ENCODE results near the gene CES3. TPM values are rescaled to one million over a fixed set of nuclear protein-coding genes. Genes with fewer than 3 reads are reported as not detected.
"Not testable (repeated sequence)": the region's sequence is repeated elsewhere in the genome, so short reads cannot be mapped to it uniquely, and the experiment has no call there.

Gene CES3
- total RNA-seq, 2 experiments from 2014 or later, result 1.1 to 1.3 TPM

DNA sequence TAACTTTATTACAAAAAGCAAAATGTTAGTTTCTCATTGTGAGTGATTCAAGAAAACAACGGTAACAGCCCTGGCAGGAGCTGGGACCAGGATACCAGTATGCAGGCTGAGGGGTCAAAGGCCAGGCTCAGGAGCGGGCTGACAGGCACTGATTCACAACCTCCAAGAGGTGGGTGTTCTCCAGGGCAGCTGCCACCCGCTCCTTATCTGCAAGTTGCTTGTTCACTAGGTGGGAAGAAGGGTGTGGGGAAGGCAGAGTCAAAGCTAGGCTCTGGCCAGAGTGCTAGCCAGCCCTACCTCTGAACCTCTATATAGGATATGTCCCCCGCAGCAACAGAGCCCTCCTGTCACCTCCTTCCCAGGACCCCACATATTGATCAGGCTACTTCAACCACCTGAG is 29.0 kb upstream of the CES3 start:
- Histone ChIP-seq H3K4me1 (ENCODE audit: insufficient read depth, low read length) (peaks cover 41% of the 10 kb centered on the region), H3K27me3 (ENCODE audit: control insufficient read depth in 1 of 2, insufficient read depth in 2 of 2, low read length in 2 of 2) (no peaks in the 10 kb centered on the region), H3K36me3 (ENCODE audit: insufficient read depth, low read length) (peaks cover 11% of the 10 kb centered on the region), H3K9me3 (ENCODE audit: control insufficient read depth in 1 of 2, insufficient read depth in 1 of 2, low read length in 2 of 2) (no peaks in the 10 kb centered on the region), H3K27ac (ENCODE audit: low read depth in 1 of 2, low read length in 2 of 2) (no peak overlapping the region), H3K4me3 (ENCODE audit: low read length) (no peak overlapping the region)
- POLR2A ChIA-PET, result interaction anchor here (0.7 kb wide), 1 partner anchor 101 kb away, joined by 3 read pairs; the partner anchor contains the start of gene NAE1
- H3K9me3 Mint-ChIP-seq, result no peaks in the 10 kb centered on the region
- intact Hi-C loops (cut with DNase I, micrococcal nuclease), result loop anchor here in 1 of 2 experiments (5.0 kb wide), 3 partner anchors 50 to 260 kb away; partner anchors contain the start of genes DYNC1LI2, E2F4, EXOC3L1 and PDP2
- H3K4me3 Mint-ChIP-seq, result peak overlapping the region; percentile 98
- TF ChIP-seq, protein P1, sequence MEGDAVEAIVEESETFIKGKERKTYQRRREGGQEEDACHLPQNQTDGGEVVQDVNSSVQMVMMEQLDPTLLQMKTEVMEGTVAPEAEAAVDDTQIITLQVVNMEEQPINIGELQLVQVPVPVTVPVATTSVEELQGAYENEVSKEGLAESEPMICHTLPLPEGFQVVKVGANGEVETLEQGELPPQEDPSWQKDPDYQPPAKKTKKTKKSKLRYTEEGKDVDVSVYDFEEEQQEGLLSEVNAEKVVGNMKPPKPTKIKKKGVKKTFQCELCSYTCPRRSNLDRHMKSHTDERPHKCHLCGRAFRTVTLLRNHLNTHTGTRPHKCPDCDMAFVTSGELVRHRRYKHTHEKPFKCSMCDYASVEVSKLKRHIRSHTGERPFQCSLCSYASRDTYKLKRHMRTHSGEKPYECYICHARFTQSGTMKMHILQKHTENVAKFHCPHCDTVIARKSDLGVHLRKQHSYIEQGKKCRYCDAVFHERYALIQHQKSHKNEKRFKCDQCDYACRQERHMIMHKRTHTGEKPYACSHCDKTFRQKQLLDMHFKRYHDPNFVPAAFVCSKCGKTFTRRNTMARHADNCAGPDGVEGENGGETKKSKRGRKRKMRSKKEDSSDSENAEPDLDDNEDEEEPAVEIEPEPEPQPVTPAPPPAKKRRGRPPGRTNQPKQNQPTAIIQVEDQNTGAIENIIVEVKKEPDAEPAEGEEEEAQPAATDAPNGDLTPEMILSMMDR (IDR thresholded peaks at IDR 0.05), result no peak
- peaks cover 9% of the 10 kb centered on the region for H3K27me3 Mint-ChIP-seq
- H3K27ac Mint-ChIP-seq, result peak overlapping the region; percentile 97
- DNase-seq, result no peak
- peaks cover 47% of the 10 kb centered on the region for H3K36me3 Mint-ChIP-seq (ENCODE audit: low read depth)
- CTCF ChIA-PET, result interaction anchor here (1.5 kb wide), 1 partner anchor 37 kb away, joined by 3 read pairs; no protein-coding TSS in a partner anchor
- H3K4me1 Mint-ChIP-seq (ENCODE audit: low read depth), result peaks cover 55% of the 10 kb centered on the region
- no peak for ATAC-seq (ENCODE audit: poor library complexity)

DNA sequence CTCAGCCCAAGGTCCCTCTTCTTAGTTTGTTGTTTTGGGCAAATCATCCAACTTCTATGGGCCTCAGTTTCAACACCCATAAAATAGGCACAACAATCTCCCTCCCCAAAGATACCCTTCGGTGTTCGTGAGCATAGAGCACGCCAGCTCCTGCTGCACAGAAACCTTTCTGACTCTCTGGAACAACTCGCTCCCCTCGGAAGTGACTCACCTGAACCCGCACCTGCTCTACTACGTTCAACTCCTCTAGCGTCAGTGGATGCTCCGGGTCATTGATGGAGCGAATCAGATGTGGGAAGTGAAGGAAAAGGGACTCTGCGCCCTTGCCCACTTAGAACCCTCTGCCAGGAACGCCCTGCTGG is 27.3 kb upstream of the CES3 start:
- H3K36me3 Mint-ChIP-seq (ENCODE audit: low read depth), result peaks cover 63% of the 10 kb centered on the region
- TF ChIP-seq, protein P1 (IDR thresholded peaks at IDR 0.05), result no peak
- CTCF ChIA-PET, result interaction anchor here (1.3 to 1.8 kb wide), 2 partner anchors 38 to 103 kb away, joined by 3 to 4 read pairs; partner anchors contain the start of gene NAE1

DNA sequence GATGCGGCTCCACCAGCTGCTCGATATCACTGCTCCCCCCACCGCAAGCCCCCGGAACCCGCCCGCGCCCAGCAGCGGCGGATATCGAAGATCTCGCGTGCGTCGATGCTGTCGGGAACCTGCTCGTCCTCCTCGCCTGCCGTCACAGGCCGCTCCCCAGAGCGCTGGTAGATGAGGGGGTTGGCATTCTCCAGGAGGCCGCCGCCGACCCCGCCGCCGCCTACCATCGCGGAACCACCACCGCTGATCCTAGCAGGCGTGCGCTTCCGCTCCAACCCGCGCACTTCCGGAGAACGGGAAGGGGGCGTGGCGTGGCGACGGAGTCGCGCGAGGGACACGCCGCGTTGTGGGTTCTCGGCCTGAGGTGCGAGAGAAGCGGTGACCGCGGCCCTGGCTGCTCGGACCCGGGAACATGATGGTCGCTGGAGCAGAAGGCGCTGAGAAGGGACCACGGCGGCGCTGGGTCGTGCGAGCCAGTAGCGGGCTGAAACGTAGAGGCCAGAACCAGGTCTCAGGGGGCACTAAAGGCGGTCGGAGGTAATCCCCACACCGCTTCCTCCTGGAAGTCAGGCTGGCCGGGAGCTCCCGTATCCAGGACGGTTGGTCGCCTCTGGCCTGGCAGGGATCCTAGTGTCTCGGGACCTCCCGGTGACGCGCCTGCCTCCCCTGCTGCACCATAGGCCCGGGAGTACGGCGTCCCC is 26.8 kb upstream of the CES3 start, which contains the start of gene CIAO2B:
CIAO2B (minus strand) TSS at position 265 of the 701 bp plus-strand sequence; CDS start at position 227, 38 bp downstream.
- Mint-ChIP-seq H3K27me3 (no peaks in the 10 kb centered on the region), H3K9me3 (no peaks in the 10 kb centered on the region), H3K36me3 (ENCODE audit: low read depth) (peaks cover 69% of the 10 kb centered on the region), H3K4me1 (ENCODE audit: low read depth) (peaks cover 62% of the 10 kb centered on the region), H3K4me3 (peak within 1 kb of the TSS; percentile 98), H3K27ac (peak within 1 kb of the TSS; percentile 97)
- no peaks in the 10 kb centered on the region for H3K9me3 ChIP-seq (ENCODE audit: control insufficient read depth in 1 of 2, insufficient read depth in 1 of 2, low read length in 2 of 2)
- H3K4me1 ChIP-seq (ENCODE audit: insufficient read depth, low read length), result peaks cover 48% of the 10 kb centered on the region
- H3K4me3 ChIP-seq (ENCODE audit: low read length), result peak within 1 kb of the TSS; percentile 100
- DNase-seq (peak; percentile 79 to 94 (median 86)), ATAC-seq (ENCODE audit: poor library complexity) (peak; percentile 89)
- no peaks in the 10 kb centered on the region for H3K27me3 ChIP-seq (ENCODE audit: control insufficient read depth in 1 of 2, insufficient read depth in 2 of 2, low read length in 2 of 2)
- intact Hi-C loops (cut with DNase I, micrococcal nuclease), result loop anchor here in 1 of 2 experiments (5.0 kb wide), 3 partner anchors 52 to 258 kb away; partner anchors contain the start of genes DYNC1LI2, E2F4, EXOC3L1 and PDP2
- TF ChIP-seq, protein P1 (IDR thresholded peaks at IDR 0.05), result no peak
- ChIA-PET POLR2A (interaction anchor here (0.6 to 2.4 kb wide), 5 partner anchors 10 to 293 kb away, joined by 3 to 8 read pairs (median 4); partner anchors contain the start of genes MATCAP1, NAE1, PDP2 and TMEM208), CTCF (interaction anchor here (1.3 to 1.8 kb wide), 2 partner anchors 39 to 104 kb away, joined by 3 to 4 read pairs; partner anchors contain the start of gene NAE1)
- H3K36me3 ChIP-seq (ENCODE audit: insufficient read depth, low read length), result peaks cover 28% of the 10 kb centered on the region
- peak within 1 kb of the TSS; percentile 72 to 78 for H3K27ac ChIP-seq (ENCODE audit: low read depth in 1 of 2, low read length in 2 of 2)

More for the DNA sequence above, 27.3 kb upstream of the CES3 start:
- ATAC-seq (ENCODE audit: poor library complexity) (peak; percentile 65), DNase-seq (peak in 6 of 14 experiments; percentile 29 to 65 (median 38))
- peak overlapping the region; percentile 100 for H3K4me3 ChIP-seq (ENCODE audit: low read length)
- no peaks in the 10 kb centered on the region for H3K27me3 Mint-ChIP-seq
- H3K9me3 Mint-ChIP-seq, result no peaks in the 10 kb centered on the region
- peaks cover 62% of the 10 kb centered on the region for H3K4me1 Mint-ChIP-seq (ENCODE audit: low read depth)
- H3K9me3 ChIP-seq (ENCODE audit: control insufficient read depth in 1 of 2, insufficient read depth in 1 of 2, low read length in 2 of 2), result no peaks in the 10 kb centered on the region
- H3K36me3 ChIP-seq (ENCODE audit: insufficient read depth, low read length), result peaks cover 23% of the 10 kb centered on the region
- H3K4me1 ChIP-seq (ENCODE audit: insufficient read depth, low read length), result peaks cover 48% of the 10 kb centered on the region
- peak overlapping the region; percentile 98 for H3K4me3 Mint-ChIP-seq
- POLR2A ChIA-PET, result interaction anchor here (1.1 to 2.4 kb wide), 4 partner anchors 10 to 293 kb away, joined by 3 to 8 read pairs (median 6); partner anchors contain the start of genes NAE1, PDP2 and TMEM208
- H3K27ac Mint-ChIP-seq, result peak overlapping the region; percentile 97
- intact Hi-C loops (cut with DNase I, micrococcal nuclease), result loop anchor here in 1 of 2 experiments (5.0 kb wide), 3 partner anchors 51 to 259 kb away; partner anchors contain the start of genes DYNC1LI2, E2F4, EXOC3L1 and PDP2
- H3K27ac ChIP-seq (ENCODE audit: low read depth in 1 of 2, low read length in 2 of 2), result peak overlapping the region; percentile 72 to 78
- no peaks in the 10 kb centered on the region for H3K27me3 ChIP-seq (ENCODE audit: control insufficient read depth in 1 of 2, insufficient read depth in 2 of 2, low read length in 2 of 2)

DNA sequence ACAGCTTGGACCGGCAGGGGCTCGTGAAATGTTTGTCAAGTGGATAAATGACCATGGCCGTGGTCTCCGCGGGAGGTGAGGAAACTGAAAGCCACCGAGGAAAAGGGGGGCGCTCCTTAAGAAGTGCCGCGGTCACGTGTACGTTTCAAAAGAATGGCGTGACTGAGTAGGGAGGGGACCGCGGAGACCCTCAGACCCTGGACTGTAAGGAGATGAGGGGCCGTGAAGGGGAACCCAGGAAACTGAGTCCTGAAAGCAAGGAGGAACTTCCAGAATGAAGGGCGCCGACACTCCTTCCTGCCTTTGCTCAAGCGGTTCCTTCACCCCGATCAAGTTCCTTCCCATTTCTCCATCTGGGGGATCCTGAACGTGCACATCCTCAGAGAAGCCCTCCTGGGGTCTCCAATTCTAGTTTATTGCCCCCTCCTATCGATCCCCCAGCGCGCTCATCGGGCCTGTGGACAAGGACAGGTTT is 26.2 kb upstream of the CES3 start:
- Histone ChIP-seq H3K4me3 (ENCODE audit: low read length) (peak overlapping the region; percentile 100), H3K4me1 (ENCODE audit: insufficient read depth, low read length) (peaks cover 48% of the 10 kb centered on the region), H3K27ac (ENCODE audit: low read depth in 1 of 2, low read length in 2 of 2) (peak overlapping the region; percentile 72 to 78), H3K36me3 (ENCODE audit: insufficient read depth, low read length) (peaks cover 32% of the 10 kb centered on the region)
- Mint-ChIP-seq H3K27ac (peak overlapping the region; percentile 97), H3K4me1 (ENCODE audit: low read depth) (peaks cover 62% of the 10 kb centered on the region), H3K4me3 (peak overlapping the region; percentile 98), H3K36me3 (ENCODE audit: low read depth) (peaks cover 75% of the 10 kb centered on the region)
- intact Hi-C loops (cut with DNase I, micrococcal nuclease), result loop anchor here in 1 of 2 experiments (5.0 kb wide), 3 partner anchors 53 to 257 kb away; partner anchors contain the start of genes DYNC1LI2, E2F4, EXOC3L1 and PDP2
- H3K9me3 Mint-ChIP-seq; H3K9me3 ChIP-seq (ENCODE audit: control insufficient read depth in 1 of 2, insufficient read depth in 1 of 2, low read length in 2 of 2); ATAC-seq (ENCODE audit: poor library complexity); H3K27me3 Mint-ChIP-seq; H3K27me3 ChIP-seq (ENCODE audit: control insufficient read depth in 1 of 2, insufficient read depth in 2 of 2, low read length in 2 of 2): not testable (repeated sequence)
- DNase-seq, result peak in 1 of 14 experiments; percentile 29
- ChIA-PET CTCF (interaction anchor here (1.8 kb wide), 1 partner anchor 40 kb away, joined by 4 read pairs; no protein-coding TSS in a partner anchor), POLR2A (interaction anchor here (0.6 to 2.4 kb wide), 3 partner anchors 55 to 292 kb away, joined by 3 to 8 read pairs (median 4); partner anchors contain the start of genes MATCAP1, PDP2 and TMEM208)

Data from CD4-positive, alpha-beta T cell (primary cell).